CD8-positive, alpha-beta memory T cell (primary cell): ENCODE data around the gene ATN1. TPM values are rescaled to one million over a fixed set of nuclear protein-coding genes. Genes with fewer than 3 reads are reported as not detected.
A peak's percentile ranks its signal among the peaks of the same experiment; 100 is the strongest.

Experiments used
- CTCF ChIA-PET: fragments of 350-600 bp; sonication (Branson Sonifier 250); formaldehyde crosslinking; loops from one replicate; lab custom pipeline; 2021; ENCODE audit warnings: antibody characterized with exemption; lab: Charles Lee
- POLR2A ChIA-PET: fragments of 350-600 bp; sonication (Branson Sonifier 250); formaldehyde crosslinking; loops from one replicate; lab custom pipeline; 2021; ENCODE audit warnings: antibody characterized with exemption; lab: Charles Lee
- DNase-seq, 5 donors: peaks; one replicate each; pipeline versions ENCODE4 v3.0.0 to v3.0.0-alpha.2; 2020 to 2022; ENCODE audit warnings: mixed read lengths in 1 of 5
- H3K27ac ChIP-seq: one replicate; pipeline ENCODE4 v1.7.0; 2013; ENCODE audit warnings: low read depth, mild to moderate bottlenecking, low read length, moderate library complexity
- H3K27me3 ChIP-seq: 2 replicates; pipeline ENCODE4 v1.7.0; 2013; ENCODE audit warnings: low read length, mild to moderate bottlenecking; ENCODE audit not compliant: insufficient read depth, poor library complexity, severe bottlenecking
- H3K36me3 ChIP-seq: 2 replicates; pipeline ENCODE4 v1.7.0; 2013; ENCODE audit warnings: mild to moderate bottlenecking, low read length, moderate library complexity; ENCODE audit not compliant: insufficient read depth
- H3K4me1 ChIP-seq: 2 replicates; pipeline ENCODE4 v1.7.0; 2013; ENCODE audit warnings: mild to moderate bottlenecking, low read length, moderate library complexity; ENCODE audit not compliant: insufficient read depth
- H3K4me3 ChIP-seq: 2 replicates; pipeline ENCODE4 v1.7.0; 2013; ENCODE audit warnings: mild to moderate bottlenecking, low read length
- H3K9me3 ChIP-seq: 2 replicates; pipeline ENCODE4 v1.7.0; 2013; ENCODE audit warnings: mild to moderate bottlenecking, low read length
- H3K27ac Mint-ChIP-seq, 8 donors: one replicate each; pipeline ENCODE4 v1.8.0; 2020 to 2021; ENCODE audit warnings: mixed read lengths in 8 of 8, mild to moderate bottlenecking in 6 of 8, inconsistent platforms in 3 of 8, moderate library complexity in 3 of 8
- H3K27me3 Mint-ChIP-seq, 2 donors: one replicate each; pipeline ENCODE4 v1.8.0; 2020 to 2021; ENCODE audit warnings: mixed read lengths in 2 of 2, mild to moderate bottlenecking in 1 of 2, moderate library complexity in 1 of 2
- H3K36me3 Mint-ChIP-seq, 3 donors: one replicate each; pipeline ENCODE4 v1.8.0; 2020 to 2021; ENCODE audit warnings: mixed read lengths in 3 of 3, inconsistent platforms in 1 of 3, mild to moderate bottlenecking in 1 of 3
- H3K4me1 Mint-ChIP-seq, 3 donors: one replicate each; pipeline ENCODE4 v1.8.0; 2020 to 2021; ENCODE audit warnings: mixed read lengths in 3 of 3, inconsistent platforms in 1 of 3, mild to moderate bottlenecking in 1 of 3
- H3K4me3 Mint-ChIP-seq, 7 donors: one replicate each; pipeline ENCODE4 v1.8.0; 2020 to 2021; ENCODE audit warnings: mixed read lengths in 7 of 7, mild to moderate bottlenecking in 6 of 7, moderate library complexity in 4 of 7, inconsistent platforms in 2 of 7
- H3K9me3 Mint-ChIP-seq, 5 donors: one replicate each; pipeline ENCODE4 v1.8.0; 2020 to 2022; ENCODE audit warnings: mixed read lengths in 5 of 5, mild to moderate bottlenecking in 3 of 5, moderate library complexity in 2 of 5, inconsistent platforms in 1 of 5
- polyA plus RNA-seq: library from polyadenylated mRNA; unstranded; fragments of 300-500 nt; fragmentation: Illumina TruSeq; gene quantifications from one replicate; pipeline ENCODE4 v1.2.3, GENCODE V29; 2021
- total RNA-seq, 2 experiments: library from RNA; stranded (reverse); gene quantifications; one replicate each; pipeline ENCODE4 v1.2.3, GENCODE V29; 2021

Gene ATN1
- total and polyA plus RNA-seq, 3 experiments from 2014 or later = 0.62 to 60.4 (median 54.8) TPM

DNA sequence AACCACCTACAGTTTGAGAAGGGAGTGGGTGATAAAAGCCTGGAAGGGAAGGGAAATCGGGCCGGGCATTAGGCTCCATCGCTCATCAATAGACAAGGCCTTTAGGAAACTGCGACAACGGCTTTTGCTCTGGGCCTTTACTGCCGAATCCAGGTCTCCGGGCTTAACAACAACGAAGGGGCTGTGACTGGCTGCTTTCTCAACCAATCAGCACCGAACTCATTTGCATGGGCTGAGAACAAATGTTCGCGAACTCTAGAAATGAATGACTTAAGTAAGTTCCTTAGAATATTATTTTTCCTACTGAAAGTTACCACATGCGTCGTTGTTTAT is 15.6 kb downstream of the ATN1 start:
- Histone ChIP-seq H3K4me3 (peak overlapping the region; percentile 72), H3K36me3 (no peaks in the 10 kb centered on the region), H3K27ac (peak overlapping the region; percentile 96), H3K4me1 (peaks cover 49% of the 10 kb centered on the region), H3K9me3 (no peaks in the 10 kb centered on the region), H3K27me3 (no peaks in the 10 kb centered on the region)
- ChIA-PET CTCF (interaction anchor here (0.9 to 22.6 kb wide), 16 partner anchors 9 to 322 kb away, joined by 3 to 815 read pairs (median 10); partner anchors contain the start of genes ATN1, C1RL, EMG1 and ENO2), POLR2A (interaction anchor here (1.1 to 10.6 kb wide), 15 partner anchors 9 to 219 kb away, joined by 4 to 481 read pairs (median 11); partner anchors contain the start of genes ATN1, CDCA3, COPS7A and EMG1)
- H3K4me3 Mint-ChIP-seq = peak overlapping the region; percentile 87 to 98 (median 94)
- H3K27ac Mint-ChIP-seq = peak overlapping the region; percentile 94 to 100 (median 99)
- H3K36me3 Mint-ChIP-seq = peaks cover 0 to 24% (median 0%) of the 10 kb centered on the region in 3 donors
- DNase-seq = peak in 4 of 5 donors; percentile 70 to 91 (median 82)
- peaks cover 0 to 6% of the 10 kb centered on the region in 2 donors for H3K27me3 Mint-ChIP-seq
- peaks cover 55 to 62% (median 60%) of the 10 kb centered on the region in 3 donors for H3K4me1 Mint-ChIP-seq
- H3K9me3 Mint-ChIP-seq = no peaks in the 10 kb centered on the region

DNA sequence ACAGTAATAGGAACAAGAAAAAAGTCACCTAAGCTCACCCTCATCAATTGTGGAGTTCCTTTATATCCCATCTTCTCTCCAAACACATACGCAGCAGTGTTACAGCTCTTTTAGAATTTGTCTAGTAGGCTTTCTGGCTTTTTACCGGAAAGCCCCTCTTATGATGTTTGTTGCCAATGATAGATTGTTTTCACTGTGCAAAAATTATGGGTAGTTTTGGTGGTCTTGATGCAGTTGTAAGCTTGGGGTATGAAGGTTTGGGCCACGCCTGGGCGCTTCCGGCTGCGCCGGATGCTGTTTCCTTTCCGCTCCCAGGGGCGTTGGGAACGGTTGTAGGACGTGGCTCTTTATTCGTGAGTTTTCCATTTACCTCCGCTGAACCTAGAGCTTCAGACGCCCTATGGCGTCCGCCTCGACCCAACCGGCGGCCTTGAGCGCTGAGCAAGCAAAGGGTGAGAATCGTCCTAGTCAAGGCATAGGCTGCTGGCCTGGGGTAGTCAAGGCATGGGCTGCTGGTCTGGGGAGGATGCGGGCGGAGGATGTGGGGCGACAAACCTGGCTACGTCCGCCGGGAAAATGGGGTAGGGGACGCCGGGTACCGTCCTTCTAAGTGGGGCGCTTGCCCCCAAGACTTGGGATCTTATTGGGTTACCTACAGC is 16.1 kb downstream of the ATN1 start, which contains the start of the genes C12orf57 and RNU7-1:
TSS of gene C12orf57 (plus strand) at position 301 of the 659 bp plus-strand sequence. CDS start at position 401, 100 bp downstream.
TSS of gene RNU7-1 (plus strand) at position 95 of the 659 bp plus-strand sequence.
- peaks cover 0 to 24% (median 0%) of the 10 kb centered on the region in 3 donors for H3K36me3 Mint-ChIP-seq
- H3K27ac Mint-ChIP-seq = peak within 1 kb of the TSS; percentile 94 to 100 (median 99)
- peak within 1 kb of the TSS; percentile 72 for H3K4me3 ChIP-seq
- H3K27me3 Mint-ChIP-seq = peaks cover 0 to 6% of the 10 kb centered on the region in 2 donors
- H3K4me3 Mint-ChIP-seq = peak within 1 kb of the TSS; percentile 87 to 98 (median 94)
- peaks cover 56 to 67% (median 64%) of the 10 kb centered on the region in 3 donors for H3K4me1 Mint-ChIP-seq
- ChIA-PET CTCF (interaction anchor here (0.8 to 22.6 kb wide), 20 partner anchors 9 to 323 kb away, joined by 3 to 815 read pairs (median 8); partner anchors contain the start of genes ATN1, C1RL, EMG1 and ENO2), POLR2A (interaction anchor here (0.5 to 10.6 kb wide), 16 partner anchors 9 to 220 kb away, joined by 3 to 481 read pairs (median 10); partner anchors contain the start of genes ATN1, CDCA3, COPS7A and EMG1)
- H3K9me3 ChIP-seq = no peaks in the 10 kb centered on the region
- H3K4me1 ChIP-seq = peaks cover 51% of the 10 kb centered on the region
- H3K36me3 ChIP-seq = no peaks in the 10 kb centered on the region
- H3K27ac ChIP-seq = peak within 1 kb of the TSS; percentile 96
- no peaks in the 10 kb centered on the region for H3K27me3 ChIP-seq
- peak; percentile 58 to 89 (median 86) for DNase-seq
- no peaks in the 10 kb centered on the region for H3K9me3 Mint-ChIP-seq

DNA sequence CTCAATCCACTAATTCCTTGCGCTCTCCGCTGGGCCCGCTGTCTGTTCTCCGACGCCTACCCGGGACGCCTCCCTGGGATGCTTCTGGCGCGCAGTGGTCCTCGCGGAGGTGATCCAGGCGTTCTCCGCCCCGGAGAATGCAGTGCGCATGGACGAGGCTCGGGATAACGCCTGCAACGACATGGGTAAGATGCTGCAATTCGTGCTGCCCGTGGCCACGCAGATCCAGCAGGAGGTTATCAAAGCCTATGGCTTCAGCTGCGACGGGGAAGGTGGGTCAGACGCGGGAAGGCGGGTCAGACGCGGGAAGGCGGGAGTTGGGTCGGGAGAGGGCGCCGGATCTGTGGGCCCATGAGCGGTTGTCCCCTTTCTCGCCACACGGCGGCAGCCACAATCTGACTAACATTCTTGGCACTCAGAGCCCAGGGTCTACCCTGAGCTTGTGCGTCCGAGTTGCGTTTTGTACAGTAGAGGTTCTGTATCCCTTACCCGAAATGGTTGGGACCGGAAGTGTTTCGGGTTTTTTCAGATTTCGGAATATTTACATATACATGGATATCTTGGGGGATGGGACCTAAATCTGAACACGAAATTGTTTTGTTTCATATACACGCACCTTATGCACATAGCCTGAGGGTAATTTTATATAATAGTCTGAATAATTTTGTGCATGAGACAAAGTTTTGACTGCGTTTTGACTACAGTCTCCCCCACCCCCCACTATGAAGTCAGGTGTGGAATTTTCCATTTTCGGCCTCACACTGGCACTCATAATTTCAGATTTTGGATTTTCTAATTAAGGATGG is 16.8 kb downstream of the ATN1 start:
- peaks cover 60 to 67% (median 67%) of the 10 kb centered on the region in 3 donors for H3K4me1 Mint-ChIP-seq
- DNase-seq = peak; percentile 73 to 93 (median 84)
- no peaks in the 10 kb centered on the region for H3K27me3 ChIP-seq
- peaks cover 0 to 22% (median 0%) of the 10 kb centered on the region in 3 donors for H3K36me3 Mint-ChIP-seq
- peak overlapping the region; percentile 94 to 100 (median 99) for H3K27ac Mint-ChIP-seq
- peaks cover 58% of the 10 kb centered on the region for H3K4me1 ChIP-seq
- H3K27ac ChIP-seq = peak overlapping the region; percentile 96
- ChIA-PET CTCF (interaction anchor here (0.6 to 22.6 kb wide), 23 partner anchors 8 to 323 kb away, joined by 3 to 815 read pairs (median 6); partner anchors contain the start of genes ATN1, C1RL, EMG1 and ENO2), POLR2A (interaction anchor here (0.5 to 10.6 kb wide), 18 partner anchors 8 to 220 kb away, joined by 3 to 481 read pairs (median 9); partner anchors contain the start of genes ATN1, CDCA3, COPS7A and EMG1)
- H3K4me3 Mint-ChIP-seq = peak overlapping the region; percentile 87 to 98 (median 94)
- H3K36me3 ChIP-seq = no peaks in the 10 kb centered on the region
- H3K9me3 ChIP-seq = no peaks in the 10 kb centered on the region
- peak overlapping the region; percentile 72 for H3K4me3 ChIP-seq
- H3K27me3 Mint-ChIP-seq = peaks cover 0 to 5% of the 10 kb centered on the region in 2 donors
- H3K9me3 Mint-ChIP-seq = no peaks in the 10 kb centered on the region

- Histone ChIP-seq H3K4me3 (peak overlapping the region; percentile 72), H3K9me3 (no peaks in the 10 kb centered on the region), H3K4me1 (peaks cover 69% of the 10 kb centered on the region), H3K27ac (peak overlapping the region; percentile 53), H3K27me3 (no peaks in the 10 kb centered on the region), H3K36me3 (no peaks in the 10 kb centered on the region)
- peaks cover 69 to 77% (median 74%) of the 10 kb centered on the region in 3 donors for H3K4me1 Mint-ChIP-seq
- peak overlapping the region; percentile 94 to 100 (median 98) for H3K27ac Mint-ChIP-seq
- H3K27me3 Mint-ChIP-seq = peaks cover 0 to 5% of the 10 kb centered on the region in 2 donors
- ChIA-PET CTCF (interaction anchor here (1.1 to 22.6 kb wide), 13 partner anchors 8 to 193 kb away, joined by 3 to 815 read pairs (median 23); partner anchors contain the start of genes ATN1, C1RL, EMG1 and LPCAT3), POLR2A (interaction anchor here (0.5 to 10.6 kb wide), 6 partner anchors 9 to 182 kb away, joined by 3 to 481 read pairs (median 20); partner anchors contain the start of genes CDCA3, LPCAT3 and USP5)
- no peak for DNase-seq
- H3K36me3 Mint-ChIP-seq = peaks cover 0 to 18% (median 0%) of the 10 kb centered on the region in 3 donors
- no peaks in the 10 kb centered on the region for H3K9me3 Mint-ChIP-seq
- peak overlapping the region; percentile 87 to 98 (median 94) for H3K4me3 Mint-ChIP-seq
Measured at GRCh38 chr12:6945613-6946012, 17.9 kb downstream of the ATN1 start.

DNA sequence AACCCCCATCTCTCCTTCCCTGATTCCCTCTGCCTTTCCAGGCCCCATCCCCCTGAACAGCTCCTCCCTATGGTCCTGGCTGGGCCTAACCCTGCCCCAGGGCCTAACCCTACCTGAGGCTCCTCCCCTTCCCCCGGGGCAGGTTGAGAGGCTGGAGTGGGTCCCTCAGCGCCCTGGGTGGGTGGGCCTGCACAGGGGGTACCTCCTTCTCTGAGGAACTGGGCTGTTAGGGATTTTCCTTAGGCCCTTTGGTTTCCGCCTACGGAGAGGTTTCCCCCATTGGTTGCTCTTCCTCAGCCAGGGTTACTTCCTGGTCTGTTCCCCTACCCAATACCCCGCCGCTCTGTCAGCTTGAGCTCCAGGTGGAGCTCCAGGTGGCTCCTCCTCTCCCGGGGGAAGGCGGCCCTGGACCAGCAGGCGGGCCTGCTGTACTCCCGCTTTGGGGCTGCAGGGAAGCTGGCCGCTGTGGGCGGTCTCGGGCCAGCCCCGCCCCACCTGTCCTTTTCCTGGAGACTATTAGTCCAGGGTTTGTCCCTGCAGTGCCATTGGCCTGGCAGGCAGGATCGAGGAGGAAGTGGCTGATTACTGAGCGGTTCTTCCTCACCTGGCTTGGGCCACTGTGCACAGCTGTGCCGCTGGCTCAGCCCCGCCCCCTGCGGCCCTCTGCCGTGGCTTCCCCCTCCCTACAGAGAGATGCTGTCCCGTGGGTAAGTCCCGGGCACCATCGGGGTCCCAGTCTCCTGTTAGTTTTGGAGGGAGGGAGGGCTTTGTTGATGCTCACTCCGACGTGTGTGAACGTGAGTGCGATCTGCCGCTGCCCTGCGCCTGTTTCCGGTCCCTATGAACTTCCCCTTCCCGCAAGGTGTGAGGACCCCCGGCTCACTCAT is 18.5 kb downstream of the ATN1 start:
- CTCF ChIA-PET = interaction anchor here (0.9 to 22.6 kb wide), 13 partner anchors 8 to 193 kb away, joined by 3 to 815 read pairs (median 21); partner anchors contain the start of genes ATN1, C1RL, EMG1 and LPCAT3
- peak overlapping the region; percentile 72 for H3K4me3 ChIP-seq
- Mint-ChIP-seq H3K27ac (peak overlapping the region; percentile 94 to 100 (median 98)), H3K9me3 (no peaks in the 10 kb centered on the region), H3K4me1 (peaks cover 73 to 82% (median 79%) of the 10 kb centered on the region in 3 donors), H3K4me3 (peak overlapping the region; percentile 87 to 98 (median 93)), H3K36me3 (peaks cover 0 to 19% (median 0%) of the 10 kb centered on the region in 3 donors), H3K27me3 (peaks cover 0 to 5% of the 10 kb centered on the region in 2 donors)
- POLR2A ChIA-PET = interaction anchor here (0.5 to 10.6 kb wide), 6 partner anchors 9 to 181 kb away, joined by 3 to 481 read pairs (median 10); partner anchors contain the start of genes CDCA3, EMG1, PHB2 and USP5
- peak overlapping the region; percentile 53 for H3K27ac ChIP-seq
- H3K4me1 ChIP-seq = peaks cover 73% of the 10 kb centered on the region
- no peaks in the 10 kb centered on the region for H3K9me3 ChIP-seq
- H3K27me3 ChIP-seq = no peaks in the 10 kb centered on the region
- no peaks in the 10 kb centered on the region for H3K36me3 ChIP-seq
- peak; percentile 55 to 79 (median 65) for DNase-seq

DNA sequence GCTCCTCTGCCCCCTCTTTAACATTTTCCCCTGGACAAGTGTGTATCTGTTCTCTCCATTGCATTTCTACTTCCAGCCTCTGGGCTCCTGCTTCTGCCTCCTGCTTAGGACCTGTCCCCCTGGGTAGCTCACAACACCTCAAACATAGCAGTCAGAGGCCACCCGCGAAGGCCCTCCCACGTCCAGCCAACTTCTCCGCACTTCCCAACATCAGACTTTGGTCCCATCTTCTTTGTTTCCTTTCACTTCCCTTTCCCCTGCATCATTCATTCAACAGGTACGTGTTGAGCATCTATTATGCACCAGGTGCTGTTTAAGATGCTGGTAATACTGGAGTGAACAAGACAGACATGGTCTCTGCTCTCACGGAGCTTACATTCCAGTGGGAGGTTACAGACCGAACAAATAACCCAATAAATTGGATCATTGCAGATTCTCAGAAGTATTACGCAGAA is 19.2 kb downstream of the ATN1 start:
- POLR2A ChIA-PET = interaction anchor here (0.6 to 10.6 kb wide), 9 partner anchors 9 to 224 kb away, joined by 3 to 481 read pairs (median 4); partner anchors contain the start of genes EMG1 and PHB2
- Mint-ChIP-seq H3K36me3 (peaks cover 0 to 22% (median 0%) of the 10 kb centered on the region in 3 donors), H3K4me1 (peaks cover 72 to 82% (median 79%) of the 10 kb centered on the region in 3 donors), H3K27me3 (peaks cover 0 to 5% of the 10 kb centered on the region in 2 donors), H3K9me3 (no peaks in the 10 kb centered on the region), H3K27ac (peak overlapping the region; percentile 94 to 100 (median 98)), H3K4me3 (peak overlapping the region; percentile 87 to 98 (median 93))
- CTCF ChIA-PET = interaction anchor here (0.9 to 22.6 kb wide), 9 partner anchors 9 to 163 kb away, joined by 3 to 815 read pairs (median 21); partner anchors contain the start of genes ATN1, EMG1, PHB2 and SPSB2
- H3K4me3 ChIP-seq = peak overlapping the region; percentile 72
- H3K27ac ChIP-seq = peak overlapping the region; percentile 53
- no peaks in the 10 kb centered on the region for H3K36me3 ChIP-seq
- no peaks in the 10 kb centered on the region for H3K9me3 ChIP-seq
- no peaks in the 10 kb centered on the region for H3K27me3 ChIP-seq
- peaks cover 73% of the 10 kb centered on the region for H3K4me1 ChIP-seq
- no peak for DNase-seq
